ENCODE results near the gene CALD1.

The CALD1 gene

DNA sequence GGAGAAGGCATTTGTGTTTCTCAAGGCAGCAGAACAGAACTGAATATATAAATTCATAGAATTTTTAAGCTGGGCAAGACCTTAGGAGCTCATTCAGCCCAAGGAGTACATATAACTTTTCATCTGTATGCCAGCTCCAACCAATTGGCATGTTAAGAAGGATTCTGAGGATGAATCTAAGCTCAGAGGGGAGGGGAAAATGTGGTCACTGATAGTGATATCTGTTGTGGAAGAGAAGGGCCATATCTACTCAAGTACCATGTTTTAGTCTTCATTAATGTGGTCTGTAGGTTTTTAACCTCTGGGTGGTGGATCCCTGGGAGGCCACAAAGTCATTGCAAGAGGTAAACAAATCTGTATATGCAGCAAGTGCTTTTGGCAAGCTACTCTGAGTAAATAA, 6.4 kb downstream of the CALD1 start:
- H3K4me3 ChIP-seq (ENCODE audit: low read depth, low read length), result no peak overlapping the region
- TF ChIP-seq, protein P1, sequence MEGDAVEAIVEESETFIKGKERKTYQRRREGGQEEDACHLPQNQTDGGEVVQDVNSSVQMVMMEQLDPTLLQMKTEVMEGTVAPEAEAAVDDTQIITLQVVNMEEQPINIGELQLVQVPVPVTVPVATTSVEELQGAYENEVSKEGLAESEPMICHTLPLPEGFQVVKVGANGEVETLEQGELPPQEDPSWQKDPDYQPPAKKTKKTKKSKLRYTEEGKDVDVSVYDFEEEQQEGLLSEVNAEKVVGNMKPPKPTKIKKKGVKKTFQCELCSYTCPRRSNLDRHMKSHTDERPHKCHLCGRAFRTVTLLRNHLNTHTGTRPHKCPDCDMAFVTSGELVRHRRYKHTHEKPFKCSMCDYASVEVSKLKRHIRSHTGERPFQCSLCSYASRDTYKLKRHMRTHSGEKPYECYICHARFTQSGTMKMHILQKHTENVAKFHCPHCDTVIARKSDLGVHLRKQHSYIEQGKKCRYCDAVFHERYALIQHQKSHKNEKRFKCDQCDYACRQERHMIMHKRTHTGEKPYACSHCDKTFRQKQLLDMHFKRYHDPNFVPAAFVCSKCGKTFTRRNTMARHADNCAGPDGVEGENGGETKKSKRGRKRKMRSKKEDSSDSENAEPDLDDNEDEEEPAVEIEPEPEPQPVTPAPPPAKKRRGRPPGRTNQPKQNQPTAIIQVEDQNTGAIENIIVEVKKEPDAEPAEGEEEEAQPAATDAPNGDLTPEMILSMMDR (IDR thresholded peaks at IDR 0.05; ENCODE audit: borderline replicate concordance, insufficient read depth, low read depth, low read length), result no peak

DNA sequence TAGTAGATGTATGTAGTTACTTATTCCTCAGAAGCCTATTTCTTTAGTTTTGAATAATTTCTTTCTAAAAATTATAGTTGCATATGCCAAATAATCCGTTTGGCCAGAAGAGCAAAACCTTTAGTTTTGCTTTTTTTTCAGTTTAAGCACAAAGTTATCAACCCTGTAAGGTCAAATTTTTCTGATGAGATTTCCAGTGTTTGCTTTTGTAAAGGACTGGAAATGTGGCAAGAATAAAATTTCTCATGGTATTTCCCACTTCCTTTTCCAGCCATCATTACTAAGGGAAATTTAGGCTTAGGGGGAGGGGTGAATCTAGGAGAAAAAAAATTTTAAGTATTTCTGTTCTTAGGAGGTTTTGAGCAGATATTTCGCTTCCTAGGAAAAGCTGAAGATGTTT, 7.6 kb downstream of the CALD1 start:
- no peak overlapping the region for H3K4me3 ChIP-seq (ENCODE audit: low read depth, low read length)
- TF ChIP-seq, protein P1 (IDR thresholded peaks at IDR 0.05; ENCODE audit: borderline replicate concordance, insufficient read depth, low read depth, low read length), result no peak

DNA sequence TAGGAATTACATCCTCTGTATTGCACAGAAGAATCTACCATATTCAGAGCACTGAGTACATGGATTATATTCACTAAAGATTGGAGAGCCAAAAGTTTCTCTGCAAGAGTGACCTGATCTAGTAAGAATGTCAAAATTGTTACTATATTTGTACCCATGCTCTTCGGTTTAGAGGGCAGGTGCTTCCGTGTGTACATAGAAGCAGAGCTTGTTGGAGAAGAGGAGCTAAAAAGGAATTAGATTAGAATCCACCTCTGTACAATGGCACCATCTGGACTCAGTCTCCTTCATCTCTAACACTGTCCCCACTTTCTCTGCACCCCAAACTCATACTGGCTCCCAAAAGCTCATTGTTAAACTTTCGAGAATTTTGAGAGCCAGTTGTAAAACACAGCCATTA, 8.3 kb downstream of the CALD1 start:
- TF ChIP-seq, protein P1 (IDR thresholded peaks at IDR 0.05; ENCODE audit: borderline replicate concordance, insufficient read depth, low read depth, low read length), result no peak
- H3K4me3 ChIP-seq (ENCODE audit: low read depth, low read length), result no peak overlapping the region

DNA sequence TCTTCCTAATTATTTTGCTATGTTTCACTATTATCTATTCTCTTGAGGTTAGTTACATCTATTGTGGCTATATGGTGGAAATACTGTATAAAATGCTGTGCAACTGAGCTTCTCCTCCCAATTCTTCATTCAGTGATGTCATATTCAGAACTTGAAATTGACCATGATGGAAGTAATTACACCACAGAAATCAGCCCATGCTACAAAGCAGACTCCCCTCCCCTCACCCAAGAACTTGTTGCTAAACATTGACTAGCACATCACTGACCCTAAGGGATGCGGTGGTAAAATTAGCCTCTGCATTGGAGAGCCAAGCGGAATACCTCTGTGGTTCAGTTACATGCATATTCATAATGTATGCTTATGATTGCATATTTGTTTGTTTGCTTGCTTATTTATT, 8.8 kb downstream of the CALD1 start:
- H3K4me3 ChIP-seq (ENCODE audit: low read depth, low read length), result no peak overlapping the region
- TF ChIP-seq, protein P1 (IDR thresholded peaks at IDR 0.05; ENCODE audit: borderline replicate concordance, insufficient read depth, low read depth, low read length), result no peak

DNA sequence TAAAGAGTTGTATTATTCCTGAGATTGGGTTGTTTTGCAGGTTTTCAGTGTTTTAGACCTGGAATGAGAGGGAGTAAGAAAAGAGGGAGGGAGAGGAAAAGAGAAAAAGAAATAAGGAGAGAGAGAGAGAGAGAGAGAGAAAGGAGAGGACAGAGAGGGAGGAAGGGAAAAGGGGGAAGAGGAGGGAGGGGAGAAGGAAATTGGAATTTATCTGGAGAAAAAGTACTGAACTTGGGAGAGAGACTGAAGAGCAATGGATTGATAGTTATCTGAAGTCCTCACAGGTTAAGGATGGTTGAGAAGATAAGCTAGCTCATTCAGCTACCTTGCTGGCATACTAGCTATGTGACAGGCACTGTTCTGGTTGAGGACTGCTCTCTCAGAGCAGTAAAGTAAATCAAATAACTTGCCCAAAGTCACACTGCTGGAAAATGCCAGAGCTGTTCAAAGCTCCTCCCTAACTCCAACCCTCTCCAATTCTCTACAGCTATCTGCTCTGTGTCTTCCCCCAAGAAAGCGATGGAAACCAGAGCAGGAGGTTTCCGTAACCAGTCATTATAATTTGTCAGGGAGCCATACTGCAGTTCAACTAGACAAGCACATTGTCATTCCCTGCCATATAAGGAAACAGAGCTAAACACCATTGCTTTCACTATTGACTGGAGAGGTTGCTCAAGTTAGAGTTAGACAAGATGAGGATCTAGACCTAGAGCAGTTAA, 10.7 kb downstream of the CALD1 start:
- no peak overlapping the region for H3K4me3 ChIP-seq (ENCODE audit: low read depth, low read length)

DNA sequence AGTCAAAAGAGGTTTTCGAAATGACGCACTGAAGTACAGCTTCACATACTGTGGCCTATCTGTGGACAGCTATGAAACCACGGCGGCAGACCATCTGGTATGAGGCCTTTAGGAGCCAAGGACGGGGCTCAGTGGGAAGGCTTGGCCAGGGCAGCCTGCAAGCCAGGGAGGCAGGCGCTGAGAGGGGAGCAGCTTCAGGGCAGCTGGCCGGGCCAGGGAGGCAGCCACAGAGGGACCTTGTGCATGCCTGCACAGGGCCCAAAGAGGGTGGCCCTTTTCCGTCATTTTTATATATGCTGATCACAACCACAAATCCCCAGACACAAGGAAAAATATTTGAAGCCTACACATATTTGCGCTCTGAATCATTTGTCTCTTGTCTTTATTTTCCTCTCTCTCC, 13.5 kb downstream of the CALD1 start:
- H3K4me3 ChIP-seq (ENCODE audit: low read depth, low read length), result no peak overlapping the region
- TF ChIP-seq, protein P1 (IDR thresholded peaks at IDR 0.05; ENCODE audit: borderline replicate concordance, insufficient read depth, low read depth, low read length), result no peak

More for the DNA sequence above, 10.7 kb downstream of the CALD1 start:
- TF ChIP-seq, protein P1 (IDR thresholded peaks at IDR 0.05; ENCODE audit: borderline replicate concordance, insufficient read depth, low read depth, low read length), result no peak

DNA sequence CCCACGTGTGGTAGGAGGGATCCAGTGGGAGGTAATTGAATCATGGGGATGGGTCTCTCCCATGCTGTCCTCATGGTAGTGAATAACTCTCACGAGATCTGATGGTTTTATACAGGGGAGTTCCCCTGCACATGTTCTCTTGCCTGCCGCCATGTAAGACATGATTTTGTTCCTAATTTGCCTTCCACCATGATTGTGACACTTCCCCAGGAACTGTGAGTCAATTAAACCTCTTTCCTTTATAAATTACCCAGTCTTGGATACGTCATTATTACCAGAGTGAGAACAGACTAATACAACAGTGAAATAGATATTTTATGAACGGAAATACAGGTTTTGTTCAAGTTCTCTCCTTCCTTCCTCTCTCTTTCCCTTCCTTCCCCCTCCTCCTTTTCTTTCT, 15.8 kb downstream of the CALD1 start:
- TF ChIP-seq, protein P1 (IDR thresholded peaks at IDR 0.05; ENCODE audit: borderline replicate concordance, insufficient read depth, low read depth, low read length), result no peak

More for the DNA sequence above, 15.8 kb downstream of the CALD1 start:
- H3K4me3 ChIP-seq (ENCODE audit: low read depth, low read length), result no peak overlapping the region
